ENCODE results near the gene POC1A. TPM values are rescaled to one million over a fixed set of nuclear protein-coding genes. Genes with fewer than 3 reads are reported as not detected.
A peak's percentile ranks its signal among the peaks of the same experiment; 100 is the strongest.
"Not testable (repeated sequence)": the region's sequence is repeated elsewhere in the genome, so short reads cannot be mapped to it uniquely, and the experiment has no call there.

POC1A gene
- total RNA-seq, 1 donor from 2014 or later: 2.5 TPM

GRCh38 chr3:52046902-52047239, 107.4 kb downstream of the POC1A start:
- no peak for DNase-seq (ENCODE audit: low read depth)

GRCh38 chr3:52046186-52046901, 107.9 kb downstream of the POC1A start:
- peak; percentile 93 for DNase-seq (ENCODE audit: low read depth)

- no peak for DNase-seq (ENCODE audit: low read depth)
Observed at GRCh38 chr3:52044869-52045619, 109.2 kb downstream of the POC1A start.

GRCh38 chr3:52043750-52044149, 110.5 kb downstream of the POC1A start:
- DNase-seq (ENCODE audit: low read depth): no peak

GRCh38 chr3:52043039-52043438, 111.2 kb downstream of the POC1A start:
- not testable (repeated sequence) for DNase-seq (ENCODE audit: low read depth)

- DNase-seq (ENCODE audit: low read depth): no peak
Observed at GRCh38 chr3:52041118-52041731, 113.0 kb downstream of the POC1A start.

GRCh38 chr3:52040600-52040999, 113.6 kb downstream of the POC1A start:
- no peak for DNase-seq (ENCODE audit: low read depth)

- DNase-seq (ENCODE audit: low read depth): no peak
Observed at GRCh38 chr3:52039846-52040245, 114.4 kb downstream of the POC1A start.

GRCh38 chr3:52039426-52039825, 114.8 kb downstream of the POC1A start:
- DNase-seq (ENCODE audit: low read depth): no peak

- peak; percentile 47 for DNase-seq (ENCODE audit: low read depth)
Observed at GRCh38 chr3:52038227-52038626, 116.0 kb downstream of the POC1A start.

- no peak for DNase-seq (ENCODE audit: low read depth)
Observed at GRCh38 chr3:52037291-52037690, 116.9 kb downstream of the POC1A start.

- no peak for DNase-seq (ENCODE audit: low read depth)
Observed at GRCh38 chr3:52036829-52037228, 117.4 kb downstream of the POC1A start.

GRCh38 chr3:52036222-52036694, 118.0 kb downstream of the POC1A start:
- no peak for DNase-seq (ENCODE audit: low read depth)

GRCh38 chr3:52034651-52035050, 119.6 kb downstream of the POC1A start:
- no peak for DNase-seq (ENCODE audit: low read depth)

GRCh38 chr3:52034212-52034611, 120.0 kb downstream of the POC1A start:
- no peak for DNase-seq (ENCODE audit: low read depth)

- not testable (repeated sequence) for DNase-seq (ENCODE audit: low read depth)
Observed at GRCh38 chr3:52033748-52034147, 120.5 kb downstream of the POC1A start.

GRCh38 chr3:52032702-52033408, 121.4 kb downstream of the POC1A start:
- no peak for DNase-seq (ENCODE audit: low read depth)

- no peak for DNase-seq (ENCODE audit: low read depth)
Observed at GRCh38 chr3:52031896-52032295, 122.3 kb downstream of the POC1A start.

- DNase-seq (ENCODE audit: low read depth): no peak
Observed at GRCh38 chr3:52030714-52031310, 123.4 kb downstream of the POC1A start.

GRCh38 chr3:52029535-52029934, 124.7 kb downstream of the POC1A start:
- DNase-seq (ENCODE audit: low read depth): no peak

GRCh38 chr3:52029053-52029452, 125.2 kb downstream of the POC1A start:
- no peak for DNase-seq (ENCODE audit: low read depth)

GRCh38 chr3:52028572-52028971, 125.7 kb downstream of the POC1A start:
- DNase-seq (ENCODE audit: low read depth): no peak

Measured in renal cortical epithelial cell (primary cell).